ACC112 (cell line): ENCODE measurements around the gene RERE.
"Not testable (repeated sequence)": the region's sequence is repeated elsewhere in the genome, so short reads cannot be mapped to it uniquely, and the experiment has no call there.

ENCODE experiments used
- H2AFZ ChIP-seq: fragments of 200-600 bp; sonication (generic); one replicate; pipeline ENCODE4 v1.6.0; 2017; ENCODE audit warnings: antibody characterized with exemption, low read length; ENCODE audit not compliant: unreplicated experiment
- H3K27ac ChIP-seq: fragments of 200-600 bp; sonication (generic); 2 replicates; pipeline ENCODE4 v1.5.1; 2014; ENCODE audit warnings: low read depth, mild to moderate bottlenecking, antibody characterized with exemption, low read length, moderate library complexity
- H3K27me3 ChIP-seq: fragments of 200-600 bp; sonication (generic); 2 replicates; pipeline ENCODE4 v1.6.1; 2014; ENCODE audit warnings: mild to moderate bottlenecking, antibody characterized with exemption, low read length, moderate library complexity, mixed read lengths; ENCODE audit not compliant: insufficient read depth
- H3K36me3 ChIP-seq: fragments of 200-600 bp; sonication (generic); 2 replicates; pipeline ENCODE4 v1.6.1; 2016; ENCODE audit warnings: mild to moderate bottlenecking, antibody characterized with exemption, low read length, moderate library complexity, mixed read lengths; ENCODE audit not compliant: insufficient read depth
- H3K4me1 ChIP-seq: fragments of 200-600 bp; sonication (generic); one replicate; pipeline ENCODE4 v1.6.1; 2016; ENCODE audit warnings: low read length, mixed read lengths; ENCODE audit not compliant: insufficient read depth, unreplicated experiment, control insufficient read depth
- H3K4me3 ChIP-seq: fragments of 200-600 bp; sonication (generic); 2 replicates; pipeline ENCODE4 v1.5.1; 2014; ENCODE audit warnings: mild to moderate bottlenecking, low read depth, low read length
- H3K79me2 ChIP-seq: fragments of 200-600 bp; sonication (generic); one replicate; pipeline ENCODE4 v1.6.0; 2016; ENCODE audit warnings: low read length; ENCODE audit not compliant: control insufficient read depth, unreplicated experiment, insufficient read depth

Gene RERE

GRCh38 chr1:8839990-8840389, 22.6 kb upstream of the RERE start:
- Histone ChIP-seq H3K27me3 (peaks cover 4% of the 10 kb centered on the region; the same call in 1 of the 2 replicates), H3K79me2 (no peaks in the 10 kb centered on the region), H3K27ac (no peak overlapping the region), H3K4me1 (no peaks in the 10 kb centered on the region), H2AFZ (no peak overlapping the region), H3K4me3 (no peak overlapping the region), H3K36me3 (no peaks in the 10 kb centered on the region)

DNA sequence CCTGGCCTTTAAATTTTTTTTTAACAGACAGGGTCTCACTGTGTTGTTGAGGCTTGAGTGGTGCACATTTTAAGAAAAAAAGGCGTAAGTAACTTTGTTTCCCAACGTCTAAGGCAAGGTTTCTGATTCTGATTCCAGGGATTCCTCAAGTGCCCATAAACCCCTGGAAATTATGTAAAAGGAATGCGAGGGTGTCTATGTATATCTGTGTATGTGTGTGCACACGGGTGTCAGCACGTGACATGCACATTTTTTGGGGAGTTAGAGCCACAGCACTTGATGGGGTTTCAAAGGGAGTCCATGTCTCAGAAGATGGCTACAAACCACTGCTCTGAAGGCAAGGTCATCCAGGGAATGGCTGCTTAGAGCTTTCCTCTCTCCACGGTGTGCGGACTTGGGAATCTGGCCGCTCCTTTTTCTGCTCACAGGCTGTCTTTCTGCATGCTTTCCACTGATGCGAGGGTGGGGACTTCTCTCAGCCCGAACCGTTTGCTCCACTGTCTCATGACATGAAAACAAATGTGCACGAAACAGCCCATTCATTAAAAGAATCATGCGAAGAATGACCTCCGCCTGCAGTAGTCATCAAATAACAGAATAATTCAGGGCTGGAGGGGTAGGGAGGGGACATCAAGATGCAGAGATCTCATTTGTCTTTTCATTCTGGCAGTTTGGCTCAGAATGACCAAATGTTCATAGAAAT, 18.7 kb upstream of the RERE start:
- Histone ChIP-seq H2AFZ (peak overlapping the region; percentile 56), H3K79me2 (no peaks in the 10 kb centered on the region), H3K4me3 (no peak overlapping the region), H3K36me3 (no peaks in the 10 kb centered on the region), H3K27ac (no peak overlapping the region), H3K27me3 (no peaks in the 10 kb centered on the region), H3K4me1 (no peaks in the 10 kb centered on the region)

GRCh38 chr1:8831340-8831739, 13.9 kb upstream of the RERE start:
- Histone ChIP-seq H2AFZ (no peak overlapping the region), H3K27me3 (no peaks in the 10 kb centered on the region), H3K79me2 (no peaks in the 10 kb centered on the region), H3K27ac (no peak overlapping the region), H3K36me3 (no peaks in the 10 kb centered on the region), H3K4me3 (no peak overlapping the region), H3K4me1 (no peaks in the 10 kb centered on the region)

DNA sequence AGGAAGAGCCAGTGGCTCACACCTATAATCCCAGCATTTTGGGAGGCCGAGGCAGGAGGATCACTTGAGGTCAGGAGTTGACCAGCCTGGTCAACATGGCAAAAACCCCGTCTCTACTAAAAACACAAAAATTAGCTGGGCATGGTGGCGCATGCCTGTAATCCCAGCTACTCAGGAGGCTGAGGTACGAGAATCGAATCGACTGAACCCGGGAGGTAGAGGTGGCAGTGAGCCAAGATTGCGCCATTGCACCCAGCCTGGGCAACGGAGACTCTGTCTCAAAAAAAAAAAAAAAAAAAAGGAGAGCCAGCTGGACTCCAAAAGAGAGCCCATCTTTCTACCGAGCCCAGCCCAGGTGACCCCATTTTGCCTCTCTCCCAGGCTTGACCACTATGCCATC, 13.3 kb upstream of the RERE start:
- not testable (repeated sequence) for H3K27me3 ChIP-seq, H3K4me1 ChIP-seq, H2AFZ ChIP-seq, H3K27ac ChIP-seq, H3K4me3 ChIP-seq, H3K79me2 ChIP-seq, H3K36me3 ChIP-seq

GRCh38 chr1:8825985-8826481, 8.6 kb upstream of the RERE start:
- Histone ChIP-seq H2AFZ (no peak overlapping the region), H3K79me2 (no peaks in the 10 kb centered on the region), H3K27ac (no peak overlapping the region), H3K4me3 (no peak overlapping the region), H3K36me3 (no peaks in the 10 kb centered on the region), H3K4me1 (peaks cover 17% of the 10 kb centered on the region), H3K27me3 (no peaks in the 10 kb centered on the region)

DNA sequence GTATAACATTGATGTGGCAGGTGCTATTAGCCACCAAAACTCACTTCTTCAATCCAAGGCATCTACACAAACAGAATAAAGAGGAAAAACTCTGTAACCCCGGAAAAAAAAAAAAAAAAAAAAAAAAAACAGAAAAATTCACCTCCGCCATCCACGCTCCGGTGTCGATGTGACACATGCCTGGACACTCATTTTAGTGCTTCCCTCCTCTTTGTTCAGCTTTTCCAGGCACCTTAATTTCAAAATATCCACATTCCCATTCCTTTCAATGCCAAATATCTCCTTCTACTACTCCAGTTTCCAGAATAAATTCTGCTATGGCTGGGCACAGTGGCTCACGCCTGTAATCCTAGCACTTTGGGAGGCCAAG, 5.8 kb upstream of the RERE start:
- Histone ChIP-seq H3K79me2 (no peaks in the 10 kb centered on the region), H3K4me3 (no peak overlapping the region), H3K36me3 (no peaks in the 10 kb centered on the region), H3K27ac (0 out of 2 replicates have a peak overlapping the region, but pooled peaks have one; percentile 18), H2AFZ (no peak overlapping the region), H3K4me1 (peaks cover 17% of the 10 kb centered on the region), H3K27me3 (no peaks in the 10 kb centered on the region)

- H3K4me3 ChIP-seq = no peak overlapping the region
- H3K27me3 ChIP-seq = no peaks in the 10 kb centered on the region
- no peak overlapping the region for H2AFZ ChIP-seq
Measured at GRCh38 chr1:8822373-8823294, 5.2 kb upstream of the RERE start.

GRCh38 chr1:8821084-8821483, 3.6 kb upstream of the RERE start:
- H2AFZ ChIP-seq = no peak overlapping the region
- no peak overlapping the region for H3K4me3 ChIP-seq
- H3K79me2 ChIP-seq = peaks cover 4% of the 10 kb centered on the region
- no peaks in the 10 kb centered on the region for H3K36me3 ChIP-seq
- H3K27me3 ChIP-seq = no peaks in the 10 kb centered on the region
- no peak overlapping the region for H3K27ac ChIP-seq
- peaks cover 17% of the 10 kb centered on the region for H3K4me1 ChIP-seq

More at GRCh38 chr1:8822373-8823294, 5.2 kb upstream of the RERE start:
- Histone ChIP-seq H3K79me2 (no peaks in the 10 kb centered on the region), H3K4me1 (peaks cover 17% of the 10 kb centered on the region), H3K36me3 (no peaks in the 10 kb centered on the region), H3K27ac (peak overlapping the region; percentile 18; the same call in 1 of the 2 replicates)

- Histone ChIP-seq H3K4me1 (peaks cover 28% of the 10 kb centered on the region), H3K4me3 (peak overlapping the region; percentile 77), H3K27ac (peak overlapping the region; percentile 83), H3K79me2 (peaks cover 23% of the 10 kb centered on the region)
- not testable (repeated sequence) for H3K27me3 ChIP-seq, H3K36me3 ChIP-seq, H2AFZ ChIP-seq
Measured at GRCh38 chr1:8818789-8819188, 1.3 kb upstream of the RERE start.

DNA sequence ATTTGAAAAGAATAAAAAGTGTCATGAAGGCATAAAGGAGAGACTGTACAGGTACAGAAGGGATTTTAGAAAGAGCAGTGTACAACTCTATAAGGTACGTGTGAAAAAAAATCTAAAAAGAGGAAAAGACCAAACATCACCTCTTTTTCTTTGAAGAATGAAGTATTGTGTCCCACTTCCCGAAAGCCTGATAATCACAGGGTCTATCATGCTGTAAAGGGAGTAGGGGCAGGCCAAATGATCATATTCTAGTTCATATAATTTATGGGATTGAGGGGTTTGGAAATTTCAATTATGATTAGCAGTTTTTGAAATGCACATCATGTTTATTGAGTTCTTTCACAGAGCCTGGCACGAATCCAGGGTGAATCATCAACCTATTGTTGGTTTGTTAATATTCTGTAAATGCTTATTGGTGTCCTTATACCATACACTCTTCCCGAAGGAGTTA, 910 bp upstream of the RERE start:
- Histone ChIP-seq H3K36me3 (no peaks in the 10 kb centered on the region), H2AFZ (peak overlapping the region; percentile 41), H3K4me1 (peaks cover 28% of the 10 kb centered on the region)

More for the DNA sequence above, 910 bp upstream of the RERE start:
- Histone ChIP-seq H3K27ac (peak overlapping the region; percentile 83), H3K4me3 (peak overlapping the region; percentile 77), H3K79me2 (peaks cover 24% of the 10 kb centered on the region), H3K27me3 (no peaks in the 10 kb centered on the region)
